Colon (tissue), 2 donors: ENCODE measurements around the gene TMPRSS11D.

Experiments used
- FAIRE-seq: peaks from 2 replicates; lab custom pipeline; 2012; peaks lifted over from hg19 to GRCh38; lab: Jason Lieb, UNC
- donor health status: control.
- donor health status: control.

Gene TMPRSS11D

DNA sequence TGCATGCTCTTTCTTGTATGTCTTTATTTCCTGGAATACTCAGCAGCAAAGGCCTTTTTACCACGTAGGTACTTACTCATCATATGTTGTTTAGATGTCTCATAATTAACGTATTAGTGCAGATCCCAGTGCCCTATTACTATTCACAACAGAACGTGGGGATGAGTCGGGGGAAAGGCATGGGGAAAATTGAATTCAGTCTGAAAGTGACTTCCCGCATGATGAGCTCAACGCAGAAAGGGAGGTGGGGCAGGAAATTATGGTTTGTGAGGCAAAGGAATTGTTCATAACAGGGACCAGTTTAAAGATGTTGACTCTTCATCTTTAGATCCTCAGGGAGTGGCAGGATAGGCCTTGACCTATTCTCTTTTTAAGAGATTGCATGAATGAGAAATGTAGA lies 2.0 kb upstream of the TMPRSS11D start:
- no peak for FAIRE-seq

DNA sequence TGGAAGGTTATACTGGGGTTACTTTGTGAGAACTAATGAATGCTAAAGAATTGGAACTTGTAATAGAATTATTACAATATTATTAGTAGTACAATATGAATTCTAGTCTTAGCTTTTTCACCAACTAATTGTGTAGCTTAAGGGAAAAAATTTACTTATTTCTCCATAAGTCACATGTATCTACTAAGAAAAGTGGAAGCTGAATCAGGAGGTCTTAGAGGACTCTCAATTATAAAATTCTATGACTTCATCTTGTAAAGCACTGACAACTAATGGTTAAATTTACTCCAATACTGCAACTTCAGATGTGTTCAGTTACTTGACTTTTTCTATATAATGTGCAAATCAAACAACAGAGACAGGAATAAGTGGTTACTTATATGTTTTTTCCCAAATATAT lies 899 bp upstream of the TMPRSS11D start:
- FAIRE-seq: no peak

DNA sequence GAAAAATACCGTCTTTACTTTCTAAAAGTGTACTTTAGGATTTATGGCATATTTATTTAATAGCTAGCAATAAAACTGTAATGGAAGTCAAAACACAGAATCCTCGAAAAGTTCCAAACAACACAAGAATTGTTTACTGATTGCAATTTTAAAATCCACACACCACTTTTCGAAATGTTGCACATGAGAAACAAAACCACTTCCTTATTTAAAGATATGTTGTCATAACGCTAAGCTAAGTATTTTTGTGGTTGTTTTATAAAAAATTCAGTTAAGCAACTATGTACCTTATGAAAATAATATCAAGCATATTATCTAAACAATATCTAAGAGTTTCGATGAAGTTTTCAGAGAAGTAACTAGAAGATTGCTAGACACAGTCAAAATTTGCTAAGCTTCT lies 344 bp downstream of the TMPRSS11D start:
- FAIRE-seq: no peak

DNA sequence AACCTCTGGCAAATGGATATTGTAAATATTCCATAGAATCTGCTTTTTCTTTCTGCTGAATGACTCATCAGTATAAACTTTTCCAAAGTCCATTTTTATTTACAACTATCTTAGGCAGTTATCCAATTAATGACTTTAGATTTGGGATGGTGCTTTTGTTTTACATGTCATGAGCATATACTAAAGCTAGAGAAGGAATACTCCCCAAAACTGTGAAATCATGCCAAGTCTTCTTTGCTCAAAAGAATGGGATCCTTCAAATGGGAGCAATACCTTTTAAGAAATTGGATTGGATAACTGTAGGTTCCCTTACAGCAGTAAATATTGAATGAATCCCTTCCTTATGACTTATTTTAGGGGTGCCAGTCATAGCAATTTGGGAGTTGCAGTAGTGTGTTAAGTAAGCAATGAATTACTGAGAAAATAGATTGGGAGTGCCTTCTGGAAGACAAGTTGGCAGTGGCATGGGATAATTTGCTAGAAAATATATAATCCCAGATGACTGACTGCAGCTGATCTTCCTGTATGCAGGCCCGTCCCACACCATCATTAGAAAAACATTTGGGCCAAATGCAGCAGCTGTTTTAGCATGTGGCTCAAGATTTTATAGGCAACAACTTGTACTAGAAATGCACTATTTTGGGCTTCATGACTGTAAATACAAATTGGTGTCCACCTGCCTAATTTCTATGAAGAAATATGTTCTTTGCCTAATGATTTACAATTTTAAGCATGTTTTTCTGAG lies 2.8 kb downstream of the TMPRSS11D start:
- no peak for FAIRE-seq

DNA sequence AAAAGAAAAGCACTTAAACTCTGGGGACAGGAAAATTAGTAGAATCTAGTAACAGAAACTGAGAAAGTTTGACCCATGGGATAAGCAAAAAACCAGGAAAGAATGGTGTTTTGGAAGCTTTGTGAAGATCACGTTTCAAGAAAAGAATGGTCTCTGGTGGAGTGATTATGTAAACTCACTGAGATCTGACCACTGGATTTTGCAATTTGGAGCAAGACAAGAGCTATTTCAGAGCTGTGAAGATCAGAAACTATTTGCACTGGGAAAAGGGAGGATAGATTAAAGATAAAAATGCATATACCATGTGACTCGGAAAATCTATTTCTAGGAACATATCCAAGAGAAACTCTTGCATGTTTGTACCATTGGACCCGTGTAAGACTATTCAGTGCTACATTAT lies 4.3 kb downstream of the TMPRSS11D start:
- FAIRE-seq: no peak

DNA sequence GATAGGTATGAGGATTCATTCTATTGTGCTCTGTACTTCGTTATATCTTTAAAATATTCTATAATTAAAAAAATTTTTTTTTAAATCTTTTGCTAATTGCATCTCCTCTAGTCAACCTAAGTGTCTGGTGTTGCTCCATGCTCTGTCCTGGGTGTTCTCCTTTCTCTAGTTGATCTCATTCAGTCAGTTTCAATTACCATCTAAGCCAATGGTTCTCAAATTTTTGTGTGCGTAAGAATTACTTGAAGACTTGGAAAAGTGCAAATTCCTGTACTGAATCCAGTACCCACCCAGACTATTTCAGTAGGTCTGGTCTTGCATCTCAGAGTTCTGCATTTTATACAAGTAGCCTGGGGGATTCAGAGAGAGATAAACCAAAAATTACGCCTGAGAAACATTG lies 6.7 kb downstream of the TMPRSS11D start:
- FAIRE-seq: no peak

DNA sequence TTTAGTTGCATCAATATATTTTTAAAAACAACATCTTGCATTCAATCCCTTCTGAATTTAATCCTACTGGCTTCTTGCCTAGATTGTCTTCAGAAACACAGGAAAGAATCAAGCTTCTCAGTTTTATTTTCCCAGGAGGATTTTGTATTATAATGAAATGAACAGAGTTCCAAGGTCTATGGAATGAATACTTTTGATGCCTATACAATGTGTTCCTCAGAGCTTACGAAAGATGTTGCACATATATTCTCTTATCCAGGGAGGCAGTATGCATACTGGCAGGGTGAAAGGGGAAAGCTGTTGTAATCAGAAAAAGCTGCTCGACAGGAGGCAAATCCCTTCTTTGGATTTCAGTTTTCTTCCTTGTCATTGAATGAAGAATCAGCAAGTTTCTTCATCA lies 8.8 kb downstream of the TMPRSS11D start:
- FAIRE-seq: no peak

DNA sequence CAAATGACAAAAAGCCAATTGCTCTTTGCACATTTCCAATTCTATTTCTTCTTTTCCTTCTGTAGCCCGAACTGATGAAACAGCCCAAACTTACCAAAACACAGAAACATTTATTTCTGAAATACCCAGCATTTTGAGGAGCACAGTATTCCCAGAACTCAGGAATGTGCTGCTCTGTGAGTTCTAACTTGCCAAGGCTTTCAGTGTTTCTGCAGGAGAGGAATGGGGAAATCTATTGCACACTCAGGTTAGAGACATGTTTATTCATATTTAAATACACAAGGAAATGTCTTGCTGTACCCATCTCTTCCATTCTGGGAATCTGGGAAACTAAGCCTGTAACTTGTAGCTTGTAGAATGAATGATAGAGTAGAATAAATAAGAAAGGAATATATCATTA lies 10.7 kb downstream of the TMPRSS11D start:
- no peak for FAIRE-seq

DNA sequence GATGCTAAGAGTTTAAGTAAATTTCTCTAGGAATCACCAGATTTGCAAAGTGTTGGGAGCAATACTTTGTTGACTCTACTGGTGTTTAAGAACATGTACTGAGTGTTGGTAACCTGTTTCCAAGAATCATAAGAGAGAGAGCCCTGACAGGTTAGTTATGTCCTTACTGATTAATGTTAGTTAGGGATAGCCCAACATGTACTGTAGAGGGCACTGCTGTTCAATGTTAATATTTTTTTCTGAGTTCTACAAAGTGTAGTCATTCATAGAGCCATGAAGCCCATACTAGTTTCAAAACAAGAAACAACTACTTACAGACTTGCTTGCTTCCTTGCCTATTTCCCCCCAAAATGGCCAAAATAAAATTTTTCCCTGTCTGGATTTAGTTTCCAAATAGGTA lies 11.9 kb downstream of the TMPRSS11D start:
- FAIRE-seq: no peak

DNA sequence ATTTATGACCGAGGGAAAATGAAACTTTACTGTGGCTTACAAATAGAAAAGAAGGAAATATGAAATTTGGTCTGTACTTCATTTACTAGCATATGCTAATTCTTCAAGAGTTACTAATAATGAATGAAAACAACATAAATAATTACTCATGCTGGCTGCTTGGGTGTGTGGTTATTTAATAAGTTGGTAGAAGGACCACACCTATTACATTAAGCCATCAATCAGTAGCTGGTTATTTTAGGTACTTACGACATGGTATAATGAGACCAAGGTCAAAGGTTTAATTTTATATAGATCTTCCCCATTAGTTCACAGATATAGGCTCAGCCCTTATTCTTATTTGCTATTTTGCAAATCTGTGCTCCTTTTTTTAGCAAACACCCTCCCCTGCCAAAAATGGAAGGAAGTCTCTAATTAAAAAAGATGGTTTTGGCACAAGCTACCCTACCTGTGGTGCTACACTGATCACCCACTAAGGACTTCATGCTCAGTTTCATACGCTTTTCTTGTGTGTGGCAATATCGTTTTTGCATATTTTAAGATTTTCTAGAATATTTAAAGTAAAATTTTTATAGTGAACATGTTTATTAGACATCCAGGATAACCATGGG lies 14.1 kb downstream of the TMPRSS11D start:
- no peak for FAIRE-seq

DNA sequence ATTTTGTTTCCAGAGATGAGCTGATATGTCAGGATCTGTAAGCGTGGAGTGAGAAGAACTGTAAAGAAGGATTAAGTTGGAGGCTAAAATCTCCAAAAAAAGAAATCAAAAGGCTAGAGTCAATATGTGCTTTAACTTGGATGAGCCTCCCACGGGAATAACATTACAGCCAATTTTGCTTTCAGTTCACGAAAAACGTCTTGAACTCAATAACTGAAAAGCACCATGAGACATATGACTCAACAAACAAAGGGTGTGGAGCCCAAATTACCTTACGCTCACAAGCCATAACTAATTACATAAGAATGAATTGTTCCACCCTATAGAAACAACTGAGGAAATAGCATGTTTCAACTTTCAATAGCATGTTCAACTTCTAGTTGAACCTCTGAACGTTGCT lies 22.3 kb downstream of the TMPRSS11D start:
- FAIRE-seq: no peak

DNA sequence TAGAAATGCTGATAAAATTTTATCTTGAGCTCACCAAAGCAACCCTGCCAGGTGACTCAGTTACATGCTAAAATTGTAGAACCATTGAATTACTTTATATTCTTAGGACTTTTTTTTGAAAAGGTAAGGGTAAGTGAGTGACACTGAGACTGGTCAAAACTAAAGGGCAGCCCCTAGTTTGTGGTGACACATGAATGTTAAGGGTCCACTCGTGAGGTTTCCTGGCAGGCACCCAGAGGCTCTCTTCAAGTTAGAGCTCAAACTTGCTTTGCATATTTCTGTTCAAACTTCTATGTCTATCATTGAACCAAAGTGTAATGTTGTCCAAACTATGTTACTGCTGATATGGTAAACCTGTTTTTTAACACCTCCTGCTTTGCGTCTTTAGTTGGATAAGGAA lies 30.5 kb downstream of the TMPRSS11D start:
- FAIRE-seq: no peak

DNA sequence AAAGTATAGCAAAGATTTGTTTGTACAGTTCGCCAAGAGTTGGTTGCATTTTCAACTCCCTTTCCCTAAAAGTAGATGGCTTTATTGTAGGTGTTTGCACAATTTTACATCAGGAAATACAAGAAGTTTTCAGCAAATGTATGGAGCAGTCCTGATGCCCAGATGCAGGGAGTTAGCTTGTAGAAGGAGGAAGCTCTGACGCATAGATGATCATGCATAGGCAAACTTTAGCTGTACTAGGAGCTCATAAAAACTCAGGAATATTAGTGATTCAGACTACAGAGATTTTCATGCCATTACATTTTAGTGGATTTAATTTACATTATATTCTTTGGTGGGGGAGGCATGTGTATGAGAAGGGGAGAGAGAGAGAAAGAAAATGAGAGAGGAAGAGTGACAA lies 62.9 kb downstream of the TMPRSS11D start:
- FAIRE-seq: no peak

DNA sequence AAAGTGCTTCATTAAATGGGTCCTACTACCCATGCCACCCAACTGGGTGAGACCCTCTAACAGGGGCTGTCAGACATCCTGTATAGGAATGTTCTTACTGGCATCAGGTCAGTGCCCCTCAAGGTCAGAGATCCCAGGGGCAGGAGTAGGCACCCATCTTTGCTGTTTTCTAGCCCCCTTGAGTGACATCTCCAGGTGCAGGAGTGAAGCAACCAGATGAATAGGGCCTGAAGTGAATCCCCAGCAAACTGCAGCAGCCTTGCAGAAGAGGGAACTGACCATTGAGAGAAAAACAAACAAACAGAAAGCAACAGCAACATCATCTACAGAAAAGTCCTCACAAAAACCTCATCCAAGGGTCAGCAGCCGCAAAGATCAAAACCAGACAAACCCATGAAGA lies 73.8 kb downstream of the TMPRSS11D start:
- FAIRE-seq: no peak

DNA sequence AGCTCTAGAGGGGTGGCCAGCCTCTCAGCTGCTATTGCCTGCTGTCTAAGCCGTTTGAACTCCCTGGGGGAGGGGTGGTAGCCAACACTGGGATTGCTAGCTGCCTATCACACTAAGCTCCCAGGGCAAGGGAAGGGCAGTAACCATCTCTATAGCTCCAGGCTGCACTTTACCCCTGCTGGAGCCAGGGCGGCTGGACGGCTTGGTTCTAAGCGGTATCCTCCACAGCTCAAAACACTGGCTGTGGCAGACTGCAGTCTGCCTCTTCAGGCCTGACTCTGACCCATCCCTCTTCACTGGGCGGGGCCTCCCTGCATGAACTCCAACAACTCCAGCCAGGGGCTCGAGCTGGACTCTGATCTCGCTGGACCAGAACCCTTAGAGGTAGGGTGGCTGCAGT lies 74.3 kb downstream of the TMPRSS11D start:
- FAIRE-seq: no peak

DNA sequence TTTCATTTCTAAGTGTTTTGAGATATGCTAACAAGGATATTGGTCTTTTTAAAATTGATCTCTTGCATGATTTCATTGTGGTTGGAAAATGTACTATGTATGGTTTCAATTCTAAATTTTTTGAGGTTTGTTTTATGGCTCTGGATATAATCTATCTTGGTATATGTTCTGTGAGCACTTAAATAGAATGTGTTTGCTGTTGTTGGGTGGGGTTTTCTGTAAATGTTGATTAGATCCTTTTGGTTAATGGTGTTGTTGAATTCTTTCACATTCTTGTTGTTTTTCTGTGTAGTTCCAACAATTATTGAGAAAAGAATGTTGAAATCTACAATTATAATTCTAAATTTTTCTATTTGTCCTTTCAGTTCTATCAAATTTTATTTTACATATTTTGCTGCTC lies 87.0 kb downstream of the TMPRSS11D start:
- FAIRE-seq: no peak

DNA sequence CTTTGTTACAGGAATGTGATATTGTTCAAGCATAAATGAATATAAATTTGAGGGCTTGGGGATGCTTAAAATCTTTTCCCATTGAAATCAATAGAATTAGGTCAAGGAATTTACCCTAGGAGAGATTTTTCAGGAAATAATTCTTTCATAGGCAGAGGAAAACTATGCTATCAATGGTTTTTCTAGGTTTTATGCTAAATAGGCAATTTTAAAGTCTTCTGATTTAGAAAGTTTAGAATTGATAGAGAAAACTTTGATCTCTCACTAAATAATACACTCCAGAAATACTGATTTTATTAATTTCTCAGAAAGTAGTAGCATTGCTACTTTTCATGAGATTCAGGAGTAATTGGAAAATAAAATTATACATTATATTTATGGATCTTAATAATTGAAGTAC lies 93.1 kb downstream of the TMPRSS11D start:
- FAIRE-seq: no peak

DNA sequence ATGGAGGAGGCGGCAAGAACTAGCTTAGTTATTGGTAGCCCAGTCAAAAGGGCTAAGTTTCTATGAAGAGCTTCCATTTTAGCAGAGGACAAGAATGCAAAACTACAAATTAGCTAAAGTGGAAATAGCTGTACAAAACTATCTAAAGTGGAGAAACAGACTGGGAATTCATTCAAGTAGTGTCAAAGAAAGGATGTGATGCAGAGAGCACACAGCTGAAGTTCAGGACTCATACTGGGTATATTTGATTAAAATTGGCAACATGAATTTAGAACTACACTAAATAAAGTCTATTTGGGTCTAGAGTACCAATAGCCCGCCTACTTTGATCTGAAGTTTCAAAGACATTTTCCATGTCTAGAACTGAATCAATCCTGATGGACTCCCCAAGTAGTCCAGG lies 96.5 kb downstream of the TMPRSS11D start:
- no peak for FAIRE-seq

DNA sequence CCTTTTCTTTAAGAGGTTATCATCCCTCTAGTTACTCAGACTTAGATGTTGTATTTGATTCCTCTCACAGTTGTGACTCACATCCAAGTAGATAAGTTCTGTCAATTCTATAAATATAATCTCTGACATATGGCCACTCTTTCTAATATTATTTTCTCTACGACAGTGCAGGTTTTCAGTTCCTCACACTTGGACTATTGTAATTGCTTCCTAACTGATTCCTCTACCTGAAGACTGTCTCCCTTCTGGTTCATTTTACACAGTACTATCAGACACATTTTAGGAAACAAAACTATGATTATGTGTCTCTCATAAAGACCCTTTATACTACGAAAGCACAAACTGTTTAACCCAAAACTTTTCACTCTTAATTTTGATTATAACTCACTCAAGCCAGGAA lies 98.3 kb downstream of the TMPRSS11D start:
- FAIRE-seq: no peak

DNA sequence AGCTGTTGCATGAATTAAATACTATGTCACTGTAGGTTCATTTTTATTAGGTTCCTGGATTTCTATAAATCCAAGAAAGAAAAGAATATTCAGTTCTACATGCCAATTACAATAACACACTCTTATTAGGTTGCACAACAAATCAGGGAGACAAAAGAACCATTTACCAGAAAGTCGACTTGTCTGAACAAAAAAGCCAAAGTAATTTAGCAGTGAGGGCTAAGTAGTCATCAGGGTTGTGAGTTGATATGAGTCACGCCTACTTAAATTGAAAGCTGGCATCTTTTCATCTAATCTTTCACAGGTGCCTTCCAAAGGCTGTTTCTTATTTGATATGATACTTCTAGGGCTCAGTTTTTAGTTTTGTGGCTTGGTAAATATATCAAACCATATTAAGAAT lies 104.2 kb downstream of the TMPRSS11D start:
- FAIRE-seq: no peak

DNA sequence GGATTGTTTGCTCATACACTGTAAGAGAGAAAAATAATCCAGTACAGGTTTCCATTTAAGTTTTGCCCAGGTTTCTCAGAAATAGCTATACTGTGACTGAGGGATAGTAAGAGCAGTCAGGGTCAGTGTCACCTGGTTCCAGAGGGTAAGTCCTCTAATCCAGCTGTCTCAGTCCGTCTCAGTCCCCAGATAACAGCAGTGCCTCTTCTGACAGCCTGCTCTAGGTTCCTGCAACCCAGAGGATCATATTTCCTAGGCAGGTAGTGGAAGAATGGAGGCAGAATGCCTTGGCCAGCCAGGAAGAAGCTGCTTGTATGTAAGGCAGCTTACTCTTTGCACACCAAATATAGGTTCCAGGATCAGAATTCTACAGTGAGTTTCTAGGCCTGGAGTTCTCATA lies 107.1 kb downstream of the TMPRSS11D start:
- FAIRE-seq: no peak
